Measurements from ENCODE around the gene VIL1. TPM values are rescaled to one million over a fixed set of nuclear protein-coding genes. Genes with fewer than 3 reads are reported as not detected.

Gene VIL1
- total RNA-seq, 1 donor from 2014 or later: not detected

DNA sequence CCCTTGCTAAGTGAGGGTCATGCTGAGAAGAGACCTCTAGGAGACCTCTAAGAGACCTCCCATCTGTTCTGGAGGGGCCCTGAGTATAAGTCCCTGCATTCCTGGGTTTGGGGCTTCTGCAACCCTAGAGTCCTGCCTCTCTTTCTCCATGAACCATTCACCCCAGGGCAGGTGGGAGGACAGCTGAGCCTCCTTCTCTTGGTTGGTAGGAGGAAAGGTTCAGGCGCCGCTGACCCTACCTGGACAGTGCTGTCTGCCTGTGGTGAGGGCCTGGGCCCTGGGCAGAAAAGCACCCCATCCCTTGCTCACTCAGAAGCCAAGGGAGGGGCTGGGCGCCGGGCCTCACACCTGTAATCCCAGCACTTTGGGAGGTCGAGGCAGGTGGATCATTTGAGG, 604 bp upstream of the VIL1 start:
- H3K4me1 Mint-ChIP-seq: peaks cover 2% of the 10 kb centered on the region
- H3K27me3 Mint-ChIP-seq (ENCODE audit: low read depth): no peaks in the 10 kb centered on the region
- H3K4me3 Mint-ChIP-seq: no peak overlapping the region
- no peak overlapping the region for H3K27ac Mint-ChIP-seq (ENCODE audit: unreplicated experiment)
- TF ChIP-seq, protein P1, sequence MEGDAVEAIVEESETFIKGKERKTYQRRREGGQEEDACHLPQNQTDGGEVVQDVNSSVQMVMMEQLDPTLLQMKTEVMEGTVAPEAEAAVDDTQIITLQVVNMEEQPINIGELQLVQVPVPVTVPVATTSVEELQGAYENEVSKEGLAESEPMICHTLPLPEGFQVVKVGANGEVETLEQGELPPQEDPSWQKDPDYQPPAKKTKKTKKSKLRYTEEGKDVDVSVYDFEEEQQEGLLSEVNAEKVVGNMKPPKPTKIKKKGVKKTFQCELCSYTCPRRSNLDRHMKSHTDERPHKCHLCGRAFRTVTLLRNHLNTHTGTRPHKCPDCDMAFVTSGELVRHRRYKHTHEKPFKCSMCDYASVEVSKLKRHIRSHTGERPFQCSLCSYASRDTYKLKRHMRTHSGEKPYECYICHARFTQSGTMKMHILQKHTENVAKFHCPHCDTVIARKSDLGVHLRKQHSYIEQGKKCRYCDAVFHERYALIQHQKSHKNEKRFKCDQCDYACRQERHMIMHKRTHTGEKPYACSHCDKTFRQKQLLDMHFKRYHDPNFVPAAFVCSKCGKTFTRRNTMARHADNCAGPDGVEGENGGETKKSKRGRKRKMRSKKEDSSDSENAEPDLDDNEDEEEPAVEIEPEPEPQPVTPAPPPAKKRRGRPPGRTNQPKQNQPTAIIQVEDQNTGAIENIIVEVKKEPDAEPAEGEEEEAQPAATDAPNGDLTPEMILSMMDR (conservative IDR thresholded peaks at IDR 0.05): no peak
- no peaks in the 10 kb centered on the region for H3K9me3 Mint-ChIP-seq
- DNase-seq (ENCODE audit: low read depth, low spot score): no peak
- no peaks in the 10 kb centered on the region for H3K36me3 Mint-ChIP-seq (ENCODE audit: low read depth)

DNA sequence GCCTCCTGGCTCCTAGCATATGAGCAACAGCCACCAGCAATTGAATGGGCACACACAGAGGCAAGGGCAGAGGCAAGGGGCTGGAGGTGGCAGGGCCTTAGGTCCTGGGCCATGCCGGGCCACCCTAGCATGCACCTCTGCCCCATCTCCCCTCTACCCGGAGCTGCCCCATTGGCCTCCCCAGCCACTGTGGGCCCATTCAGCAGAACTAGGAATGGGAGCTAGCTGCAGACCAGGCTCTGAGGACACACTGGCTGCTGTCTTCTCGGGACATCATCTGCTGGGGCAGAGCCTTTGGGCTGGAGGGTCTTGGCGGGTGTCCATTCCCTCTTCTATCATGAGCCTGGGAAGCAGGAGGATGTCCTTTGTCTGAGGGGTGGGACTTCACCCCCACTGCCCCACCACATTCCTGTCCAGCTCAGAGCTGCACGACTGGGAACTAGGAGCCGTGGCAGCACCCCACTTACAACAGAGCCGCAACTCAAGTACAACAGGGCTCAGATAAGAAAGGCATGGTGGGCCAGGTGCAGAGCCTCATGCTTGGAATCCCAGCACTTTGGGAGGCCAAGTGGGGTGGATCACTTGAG, 800 bp downstream of the VIL1 start:
- Mint-ChIP-seq H3K4me3 (no peak overlapping the region), H3K36me3 (ENCODE audit: low read depth) (no peaks in the 10 kb centered on the region), H3K27me3 (ENCODE audit: low read depth) (no peaks in the 10 kb centered on the region), H3K27ac (ENCODE audit: unreplicated experiment) (no peak overlapping the region), H3K4me1 (peaks cover 4% of the 10 kb centered on the region), H3K9me3 (no peaks in the 10 kb centered on the region)
- TF ChIP-seq, protein P1 (conservative IDR thresholded peaks at IDR 0.05): no peak
- no peak for DNase-seq (ENCODE audit: low read depth, low spot score)

DNA sequence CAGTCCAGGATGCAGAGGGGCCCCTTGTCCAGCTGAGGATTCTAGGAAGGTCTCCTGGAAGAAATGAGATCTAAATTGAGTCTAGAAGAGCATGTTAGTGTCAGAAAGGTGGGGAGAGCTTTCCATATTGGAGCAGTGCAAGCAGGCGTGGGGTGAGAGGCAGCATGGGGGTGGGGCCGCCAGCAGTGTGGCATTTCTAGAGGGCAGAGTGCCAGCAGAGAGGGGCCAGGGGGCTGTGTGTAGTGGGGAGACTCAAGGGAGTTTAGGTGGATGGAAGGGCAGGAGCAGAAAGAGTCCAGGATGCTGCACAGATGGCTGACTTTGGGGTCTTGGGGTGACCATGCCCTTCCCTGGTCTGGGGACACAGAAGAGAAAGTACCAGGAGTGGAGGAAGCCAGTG, 2.1 kb downstream of the VIL1 start:
- Mint-ChIP-seq H3K4me1 (peaks cover 4% of the 10 kb centered on the region), H3K27ac (ENCODE audit: unreplicated experiment) (no peak overlapping the region), H3K4me3 (no peak overlapping the region), H3K9me3 (no peaks in the 10 kb centered on the region), H3K27me3 (ENCODE audit: low read depth) (no peaks in the 10 kb centered on the region), H3K36me3 (ENCODE audit: low read depth) (no peaks in the 10 kb centered on the region)
- DNase-seq (ENCODE audit: low read depth, low spot score): no peak
- TF ChIP-seq, protein P1 (conservative IDR thresholded peaks at IDR 0.05): no peak

DNA sequence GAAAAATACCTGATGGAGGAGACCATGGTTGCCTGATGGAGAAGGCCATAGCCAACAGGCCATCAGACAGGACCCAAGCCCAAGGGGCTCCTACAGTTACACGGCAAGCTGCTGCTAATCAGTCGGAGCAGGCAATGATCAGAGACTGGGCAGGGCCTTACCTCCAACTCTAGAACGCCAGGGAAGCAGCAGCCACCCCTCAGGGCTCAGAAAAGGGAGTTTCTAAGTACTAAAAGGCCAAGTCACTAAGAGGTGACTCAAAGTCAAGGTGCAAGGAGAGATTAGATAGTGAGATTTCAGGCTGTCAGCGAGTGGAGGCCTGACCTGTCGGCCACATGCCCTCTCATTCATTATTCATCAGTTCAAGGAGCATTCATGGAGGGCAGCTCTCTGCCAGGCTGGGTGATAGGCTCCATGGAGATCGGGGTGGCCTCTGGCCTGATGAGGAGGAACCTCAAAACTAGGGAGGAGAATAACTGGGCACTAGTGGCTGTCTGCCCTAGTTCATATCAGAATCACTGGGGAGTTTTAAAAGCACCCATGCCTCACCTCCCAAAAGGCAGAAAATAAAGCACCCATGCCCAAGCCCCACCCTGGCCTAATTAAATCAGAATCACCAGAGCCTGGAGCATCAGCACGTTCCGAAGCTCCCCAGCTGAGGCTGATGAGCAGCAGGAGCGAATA, 3.6 kb downstream of the VIL1 start:
- H3K27me3 Mint-ChIP-seq (ENCODE audit: low read depth): no peaks in the 10 kb centered on the region
- H3K27ac Mint-ChIP-seq (ENCODE audit: unreplicated experiment): no peak overlapping the region
- peaks cover 4% of the 10 kb centered on the region for H3K4me1 Mint-ChIP-seq
- no peaks in the 10 kb centered on the region for H3K9me3 Mint-ChIP-seq
- TF ChIP-seq, protein P1 (conservative IDR thresholded peaks at IDR 0.05): no peak
- no peak for DNase-seq (ENCODE audit: low read depth, low spot score)
- H3K36me3 Mint-ChIP-seq (ENCODE audit: low read depth): no peaks in the 10 kb centered on the region
- no peak overlapping the region for H3K4me3 Mint-ChIP-seq

DNA sequence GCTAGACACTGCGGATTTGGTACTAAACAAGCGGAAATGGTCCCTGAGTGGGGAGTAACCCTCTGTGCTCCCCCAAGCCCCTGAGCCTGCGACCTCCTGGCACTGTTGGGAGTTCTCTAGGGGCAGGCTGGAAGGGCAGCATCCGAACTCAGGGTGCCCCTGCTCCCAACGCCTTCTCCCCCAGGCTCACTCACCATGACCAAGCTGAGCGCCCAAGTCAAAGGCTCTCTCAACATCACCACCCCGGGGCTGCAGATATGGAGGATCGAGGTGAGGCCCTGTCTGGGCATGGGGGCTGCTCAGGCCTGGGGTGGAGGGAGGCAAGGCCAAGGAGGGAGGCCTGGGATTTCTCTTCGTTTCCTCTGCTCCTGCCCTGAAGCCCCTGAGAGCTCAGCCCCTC, 4.7 kb downstream of the VIL1 start:
- Mint-ChIP-seq H3K27me3 (ENCODE audit: low read depth) (no peaks in the 10 kb centered on the region), H3K9me3 (no peaks in the 10 kb centered on the region)
- TF ChIP-seq, protein P1 (conservative IDR thresholded peaks at IDR 0.05): no peak

More for the DNA sequence above, 4.7 kb downstream of the VIL1 start:
- peaks cover 4% of the 10 kb centered on the region for H3K4me1 Mint-ChIP-seq
- H3K27ac Mint-ChIP-seq (ENCODE audit: unreplicated experiment): peak overlapping the region; percentile 93
- H3K36me3 Mint-ChIP-seq (ENCODE audit: low read depth): no peaks in the 10 kb centered on the region
- DNase-seq (ENCODE audit: low read depth, low spot score): no peak
- no peak overlapping the region for H3K4me3 Mint-ChIP-seq

Data from neural crest cell (in vitro differentiated cells).